HG03108 (cell line): ENCODE data around the gene DMRTA2.

Source experiments
- ATAC-seq: cut with Tn5 transposase; IDR thresholded peaks from one replicate; pipeline ENCODE4 v1.9.1; 2021; ENCODE audit warnings: moderate library complexity; ENCODE audit not compliant: unreplicated experiment

The DMRTA2 gene

GRCh38 chr1:50424045-50424883, 1.0 kb upstream of the DMRTA2 start:
- ATAC-seq: no peak

GRCh38 chr1:50423670-50424000, 392 bp upstream of the DMRTA2 start:
- ATAC-seq: no peak

- ATAC-seq: no peak
Observed at GRCh38 chr1:50422675-50422945, 633 bp downstream of the DMRTA2 start.

GRCh38 chr1:50421768-50422674, 1.2 kb downstream of the DMRTA2 start:
- no peak for ATAC-seq

- ATAC-seq: no peak
Observed at GRCh38 chr1:50421366-50421748, 1.9 kb downstream of the DMRTA2 start.

GRCh38 chr1:50420689-50421365, 2.4 kb downstream of the DMRTA2 start:
- no peak for ATAC-seq

GRCh38 chr1:50419907-50420677, 3.2 kb downstream of the DMRTA2 start:
- no peak for ATAC-seq

- ATAC-seq: no peak
Observed at GRCh38 chr1:50419192-50419906, 3.9 kb downstream of the DMRTA2 start.

- no peak for ATAC-seq
Observed at GRCh38 chr1:50418600-50419109, 4.6 kb downstream of the DMRTA2 start.

- no peak for ATAC-seq
Observed at GRCh38 chr1:50417946-50418599, 5.2 kb downstream of the DMRTA2 start.

GRCh38 chr1:50417507-50417906, 5.7 kb downstream of the DMRTA2 start:
- ATAC-seq: no peak

GRCh38 chr1:50416553-50417453, 6.4 kb downstream of the DMRTA2 start:
- ATAC-seq: no peak

GRCh38 chr1:50416150-50416527, 7.1 kb downstream of the DMRTA2 start:
- ATAC-seq: no peak

GRCh38 chr1:50415235-50416149, 7.8 kb downstream of the DMRTA2 start:
- ATAC-seq: no peak

- ATAC-seq: no peak
Observed at GRCh38 chr1:50414853-50415234, 8.4 kb downstream of the DMRTA2 start.

- no peak for ATAC-seq
Observed at GRCh38 chr1:50412813-50413476, 10.3 kb downstream of the DMRTA2 start.

GRCh38 chr1:50405814-50406213, 17.4 kb downstream of the DMRTA2 start:
- no peak for ATAC-seq
